Measurements from ENCODE around the gene SNRNP25. TPM values are rescaled to one million over a fixed set of nuclear protein-coding genes. Genes with fewer than 3 reads are reported as not detected.
A peak's percentile ranks its signal among the peaks of the same experiment; 100 is the strongest.

Gene SNRNP25
- total RNA-seq, 6 donors from 2014 or later, result 6.9 to 26.2 (median 16.0) TPM

DNA sequence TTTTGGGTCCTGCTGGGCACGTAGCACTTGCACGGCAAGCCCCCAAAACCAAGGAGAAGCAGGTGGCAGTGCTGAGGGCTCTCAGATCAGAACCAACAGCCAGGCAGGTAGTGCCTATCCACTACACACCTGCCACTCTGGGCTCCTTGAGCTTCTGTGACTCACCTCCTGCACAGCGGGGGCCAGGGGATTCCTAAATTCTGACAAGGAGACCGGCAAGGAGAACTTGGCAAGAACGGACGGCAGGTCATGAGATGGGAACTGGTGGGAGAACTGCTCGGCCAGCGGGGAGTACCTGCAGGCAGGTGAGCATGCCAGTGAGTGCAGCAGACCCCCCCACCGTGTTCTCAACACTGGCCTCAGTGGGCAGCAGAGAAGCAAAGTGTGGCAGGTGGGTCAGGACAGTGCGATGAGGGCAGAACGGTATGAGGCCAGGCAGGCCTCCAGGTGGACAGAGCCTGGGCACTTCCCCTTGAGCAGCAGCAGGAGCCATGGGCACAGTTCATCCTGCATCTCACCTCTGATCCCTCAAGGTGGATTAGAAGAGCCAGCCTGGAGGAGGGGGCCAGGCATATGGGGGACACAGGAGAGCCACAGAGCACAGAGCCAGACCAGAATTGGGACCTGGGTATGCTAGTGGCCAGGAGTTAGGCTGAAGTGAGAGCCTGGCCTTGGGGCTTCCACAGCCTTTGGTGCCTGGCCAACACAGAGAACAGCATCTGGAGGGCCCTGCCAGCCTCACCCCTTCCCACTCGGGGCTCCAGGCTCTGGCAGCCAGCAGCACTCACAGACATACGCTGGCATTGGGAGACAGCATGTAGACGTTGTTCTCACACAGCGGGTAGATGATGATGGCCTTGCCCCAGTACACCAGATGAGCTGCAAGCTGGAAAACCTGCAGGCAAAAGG is 39.1 kb downstream of the SNRNP25 start:
- DNase-seq (peak in 1 of 2 donors; percentile 33), ATAC-seq (ENCODE audit: low FRiP score in 2 of 2) (no peak)
- TF ChIP-seq, protein P1, sequence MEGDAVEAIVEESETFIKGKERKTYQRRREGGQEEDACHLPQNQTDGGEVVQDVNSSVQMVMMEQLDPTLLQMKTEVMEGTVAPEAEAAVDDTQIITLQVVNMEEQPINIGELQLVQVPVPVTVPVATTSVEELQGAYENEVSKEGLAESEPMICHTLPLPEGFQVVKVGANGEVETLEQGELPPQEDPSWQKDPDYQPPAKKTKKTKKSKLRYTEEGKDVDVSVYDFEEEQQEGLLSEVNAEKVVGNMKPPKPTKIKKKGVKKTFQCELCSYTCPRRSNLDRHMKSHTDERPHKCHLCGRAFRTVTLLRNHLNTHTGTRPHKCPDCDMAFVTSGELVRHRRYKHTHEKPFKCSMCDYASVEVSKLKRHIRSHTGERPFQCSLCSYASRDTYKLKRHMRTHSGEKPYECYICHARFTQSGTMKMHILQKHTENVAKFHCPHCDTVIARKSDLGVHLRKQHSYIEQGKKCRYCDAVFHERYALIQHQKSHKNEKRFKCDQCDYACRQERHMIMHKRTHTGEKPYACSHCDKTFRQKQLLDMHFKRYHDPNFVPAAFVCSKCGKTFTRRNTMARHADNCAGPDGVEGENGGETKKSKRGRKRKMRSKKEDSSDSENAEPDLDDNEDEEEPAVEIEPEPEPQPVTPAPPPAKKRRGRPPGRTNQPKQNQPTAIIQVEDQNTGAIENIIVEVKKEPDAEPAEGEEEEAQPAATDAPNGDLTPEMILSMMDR (IDR thresholded peaks at IDR 0.05), result no peak
- TF ChIP-seq POLR2A (IDR thresholded peaks at IDR 0.05) (no peak), POLR2AphosphoS5 (IDR thresholded peaks at IDR 0.05) (no peak), EP300 (IDR thresholded peaks at IDR 0.05) (no peak)
- Histone ChIP-seq H3K27ac (peak overlapping the region in 1 of 4 donors; percentile 27), H3K4me1 (peaks cover 5 to 10% (median 6%) of the 10 kb centered on the region in 4 donors), H3K4me3 (no peak overlapping the region), H3K27me3 (no peaks in the 10 kb centered on the region), H3K9me3 (no peaks in the 10 kb centered on the region), H3K36me3 (peaks cover 0 to 48% (median 25%) of the 10 kb centered on the region in 4 donors)
- whole genome bisulfite sequencing, 2 donors, result 88 to 90% methylated on average over 12 to 15 of the region's 15 CpGs

DNA sequence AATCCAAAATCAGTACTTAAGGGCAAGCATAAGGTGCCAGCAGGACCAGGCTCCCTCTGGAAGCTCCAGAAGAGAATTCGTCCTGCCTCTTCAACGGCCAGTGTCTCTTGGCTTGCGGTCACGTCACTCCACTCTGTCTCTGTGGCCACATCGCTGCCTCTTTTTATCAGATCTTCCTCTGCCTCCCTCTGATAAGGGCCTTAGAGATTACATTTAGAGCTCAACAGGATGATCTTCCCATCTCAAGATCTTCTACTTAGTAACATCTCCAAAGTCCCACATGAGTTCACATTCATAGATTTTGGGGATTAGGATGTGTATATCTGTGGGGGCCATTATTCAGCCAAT is 41.3 kb downstream of the SNRNP25 start:
- ATAC-seq (ENCODE audit: low FRiP score in 2 of 2) (no peak), DNase-seq (no peak)
- 92 to 98% methylated on average over 5 of the region's 5 CpGs for WGBS, 2 donors

DNA sequence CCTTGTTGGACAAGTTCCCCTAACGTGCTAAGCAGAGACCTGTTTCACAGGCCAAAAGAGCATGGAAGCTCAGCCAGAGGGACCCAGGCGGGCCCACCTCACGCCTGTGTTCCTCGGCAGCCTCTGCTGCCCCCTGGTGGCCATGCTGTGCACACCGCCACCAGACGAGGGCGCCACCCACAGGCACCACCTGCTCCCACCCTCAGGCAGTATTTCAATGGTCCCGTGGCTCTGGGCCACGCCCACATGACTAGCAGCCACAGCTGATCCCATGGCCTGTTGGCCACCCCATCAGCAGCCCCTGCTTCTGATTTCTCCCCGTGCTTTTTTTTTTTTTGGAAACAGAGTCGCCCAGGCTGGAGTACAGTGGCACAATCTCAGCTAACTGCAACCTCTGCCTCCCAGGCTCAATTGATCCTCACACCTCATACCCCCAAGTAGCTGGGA is 43.3 kb downstream of the SNRNP25 start:
- H3K9me3 ChIP-seq, result no peaks in the 10 kb centered on the region
- H3K4me1 ChIP-seq, result peaks cover 6 to 35% (median 16%) of the 10 kb centered on the region in 4 donors
- TF ChIP-seq POLR2AphosphoS5 (IDR thresholded peaks at IDR 0.05) (peak in 1 of 2 donors; percentile 47), EP300 (IDR thresholded peaks at IDR 0.05) (no peak), POLR2A (IDR thresholded peaks at IDR 0.05) (no peak)
- TF ChIP-seq, protein P1 (IDR thresholded peaks at IDR 0.05), result peak; percentile 89 to 100 (median 100)
- H3K4me3 ChIP-seq, result no peak overlapping the region
- H3K27me3 ChIP-seq, result no peaks in the 10 kb centered on the region
- H3K36me3 ChIP-seq, result peaks cover 0 to 31% (median 13%) of the 10 kb centered on the region in 4 donors
- DNase-seq, result peak; percentile 94 to 95
- ATAC-seq (ENCODE audit: low FRiP score in 2 of 2), result peak; percentile 94 to 97
- whole genome bisulfite sequencing, 2 donors, result 6 to 21% methylated on average over 5 to 11 of the region's 11 CpGs
- no peak overlapping the region for H3K27ac ChIP-seq

More for the DNA sequence above, 41.3 kb downstream of the SNRNP25 start:
- Histone ChIP-seq H3K27me3 (no peaks in the 10 kb centered on the region), H3K4me3 (no peak overlapping the region), H3K27ac (no peak overlapping the region), H3K36me3 (peaks cover 0 to 35% (median 18%) of the 10 kb centered on the region in 4 donors), H3K4me1 (peaks cover 5 to 23% (median 9%) of the 10 kb centered on the region in 4 donors), H3K9me3 (no peaks in the 10 kb centered on the region)
- TF ChIP-seq EP300 (IDR thresholded peaks at IDR 0.05), result no peak
- no peak for TF ChIP-seq POLR2AphosphoS5 (IDR thresholded peaks at IDR 0.05)
- TF ChIP-seq, protein P1 (IDR thresholded peaks at IDR 0.05), result no peak

DNA sequence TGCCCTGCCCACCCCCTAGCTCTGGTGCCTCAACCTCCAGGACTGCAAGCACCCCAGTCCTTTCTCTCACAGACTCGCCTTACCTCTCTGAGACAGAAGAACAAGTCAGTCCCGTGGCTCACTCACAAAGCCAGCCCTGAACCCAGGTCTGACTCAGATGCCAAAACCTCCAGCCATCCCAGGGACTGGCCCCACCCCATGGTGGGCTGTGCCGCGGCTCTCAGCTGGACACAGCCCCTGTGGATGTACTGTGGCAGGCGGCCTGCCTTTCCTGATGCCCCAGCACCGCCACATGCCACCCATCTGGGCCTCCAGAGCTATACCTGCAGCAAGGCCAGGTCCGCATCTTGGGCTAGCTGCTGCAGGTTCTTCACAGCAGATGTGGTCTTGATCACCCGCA is 44.2 kb downstream of the SNRNP25 start:
- Histone ChIP-seq H3K9me3 (no peaks in the 10 kb centered on the region), H3K4me1 (peaks cover 6 to 35% (median 17%) of the 10 kb centered on the region in 4 donors), H3K27me3 (no peaks in the 10 kb centered on the region), H3K4me3 (no peak overlapping the region), H3K36me3 (peaks cover 0 to 24% (median 11%) of the 10 kb centered on the region in 4 donors), H3K27ac (no peak overlapping the region)
- DNase-seq (no peak), ATAC-seq (ENCODE audit: low FRiP score in 2 of 2) (no peak)
- TF ChIP-seq EP300 (IDR thresholded peaks at IDR 0.05), result no peak
- TF ChIP-seq, protein P1 (IDR thresholded peaks at IDR 0.05), result no peak
- no peak for TF ChIP-seq POLR2A (IDR thresholded peaks at IDR 0.05)
- TF ChIP-seq POLR2AphosphoS5 (IDR thresholded peaks at IDR 0.05), result no peak
- 91 to 92% methylated on average over 6 to 7 of the region's 8 CpGs for WGBS, 2 donors

Data from upper lobe of left lung (tissue), 6 donors.